Measurements from ENCODE around the gene PTPN14. TPM values are rescaled to one million over a fixed set of nuclear protein-coding genes. Genes with fewer than 3 reads are reported as not detected.

The PTPN14 gene
- total and polyA plus RNA-seq, 2 experiments from 2014 or later, result 18.7 to 70.2 TPM

DNA sequence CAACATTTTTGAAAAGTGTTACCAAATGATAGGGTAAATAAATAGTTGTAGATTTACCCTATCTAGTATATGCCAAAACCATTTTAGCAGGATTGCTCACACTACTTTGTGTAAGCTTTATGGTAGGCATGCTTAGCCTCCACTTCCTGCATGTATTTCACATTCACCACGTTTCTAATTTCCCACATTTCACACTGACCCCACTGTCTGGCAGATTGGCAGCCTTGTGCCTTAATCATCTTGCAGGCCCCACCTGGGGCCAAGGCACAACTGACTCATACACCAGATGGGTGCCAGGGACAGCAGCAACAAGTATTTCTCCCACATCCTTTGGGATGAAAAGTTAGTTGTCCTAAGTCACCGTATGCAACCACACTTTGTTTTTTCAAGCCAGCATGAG is 30.4 kb upstream of the PTPN14 start:
- no peaks in the 10 kb centered on the region for H3K27me3 ChIP-seq (ENCODE audit: insufficient read depth)
- H3K4me3 ChIP-seq, result no peak overlapping the region
- Mint-ChIP-seq H3K4me3 (no peak overlapping the region), H3K27me3 (ENCODE audit: insufficient read depth, low read depth, poor library complexity) (peaks cover 5% of the 10 kb centered on the region), H3K4me1 (peaks cover 16% of the 10 kb centered on the region), H3K9me3 (peaks cover 14% of the 10 kb centered on the region), H3K27ac (no peak overlapping the region), H3K36me3 (ENCODE audit: low read depth) (peaks cover 13% of the 10 kb centered on the region)
- H4K20me1 ChIP-seq (replicated peaks; ENCODE audit: insufficient read depth), result no peaks in the 10 kb centered on the region
- H2AFZ ChIP-seq, result peak overlapping the region; percentile 48; the same call in 1 of the 2 replicates
- peaks cover 2% of the 10 kb centered on the region; the same call in 1 of the 2 replicates for H3K36me3 ChIP-seq (ENCODE audit: insufficient read depth)
- peaks cover 11% of the 10 kb centered on the region for H3K4me1 ChIP-seq (ENCODE audit: insufficient read depth)
- DNase-seq (ENCODE audit: low spot score) (no peak), ATAC-seq (no peak; the same call in 2 of the 3 replicates)
- peak overlapping the region; percentile 30; the same call in 1 of the 2 replicates for H3K4me2 ChIP-seq
- no peaks in the 10 kb centered on the region for H3F3A ChIP-seq (replicated peaks; ENCODE audit: low read depth)
- H3K27ac ChIP-seq (ENCODE audit: low read depth), result 0 out of 2 replicates have a peak overlapping the region, but pooled peaks have one; percentile 7
- no peaks in the 10 kb centered on the region for H3K79me2 ChIP-seq (replicated peaks; ENCODE audit: insufficient read depth)
- H3K9me2 ChIP-seq (ENCODE audit: insufficient read depth), result no peaks in the 10 kb centered on the region
- TF ChIP-seq, protein P1, sequence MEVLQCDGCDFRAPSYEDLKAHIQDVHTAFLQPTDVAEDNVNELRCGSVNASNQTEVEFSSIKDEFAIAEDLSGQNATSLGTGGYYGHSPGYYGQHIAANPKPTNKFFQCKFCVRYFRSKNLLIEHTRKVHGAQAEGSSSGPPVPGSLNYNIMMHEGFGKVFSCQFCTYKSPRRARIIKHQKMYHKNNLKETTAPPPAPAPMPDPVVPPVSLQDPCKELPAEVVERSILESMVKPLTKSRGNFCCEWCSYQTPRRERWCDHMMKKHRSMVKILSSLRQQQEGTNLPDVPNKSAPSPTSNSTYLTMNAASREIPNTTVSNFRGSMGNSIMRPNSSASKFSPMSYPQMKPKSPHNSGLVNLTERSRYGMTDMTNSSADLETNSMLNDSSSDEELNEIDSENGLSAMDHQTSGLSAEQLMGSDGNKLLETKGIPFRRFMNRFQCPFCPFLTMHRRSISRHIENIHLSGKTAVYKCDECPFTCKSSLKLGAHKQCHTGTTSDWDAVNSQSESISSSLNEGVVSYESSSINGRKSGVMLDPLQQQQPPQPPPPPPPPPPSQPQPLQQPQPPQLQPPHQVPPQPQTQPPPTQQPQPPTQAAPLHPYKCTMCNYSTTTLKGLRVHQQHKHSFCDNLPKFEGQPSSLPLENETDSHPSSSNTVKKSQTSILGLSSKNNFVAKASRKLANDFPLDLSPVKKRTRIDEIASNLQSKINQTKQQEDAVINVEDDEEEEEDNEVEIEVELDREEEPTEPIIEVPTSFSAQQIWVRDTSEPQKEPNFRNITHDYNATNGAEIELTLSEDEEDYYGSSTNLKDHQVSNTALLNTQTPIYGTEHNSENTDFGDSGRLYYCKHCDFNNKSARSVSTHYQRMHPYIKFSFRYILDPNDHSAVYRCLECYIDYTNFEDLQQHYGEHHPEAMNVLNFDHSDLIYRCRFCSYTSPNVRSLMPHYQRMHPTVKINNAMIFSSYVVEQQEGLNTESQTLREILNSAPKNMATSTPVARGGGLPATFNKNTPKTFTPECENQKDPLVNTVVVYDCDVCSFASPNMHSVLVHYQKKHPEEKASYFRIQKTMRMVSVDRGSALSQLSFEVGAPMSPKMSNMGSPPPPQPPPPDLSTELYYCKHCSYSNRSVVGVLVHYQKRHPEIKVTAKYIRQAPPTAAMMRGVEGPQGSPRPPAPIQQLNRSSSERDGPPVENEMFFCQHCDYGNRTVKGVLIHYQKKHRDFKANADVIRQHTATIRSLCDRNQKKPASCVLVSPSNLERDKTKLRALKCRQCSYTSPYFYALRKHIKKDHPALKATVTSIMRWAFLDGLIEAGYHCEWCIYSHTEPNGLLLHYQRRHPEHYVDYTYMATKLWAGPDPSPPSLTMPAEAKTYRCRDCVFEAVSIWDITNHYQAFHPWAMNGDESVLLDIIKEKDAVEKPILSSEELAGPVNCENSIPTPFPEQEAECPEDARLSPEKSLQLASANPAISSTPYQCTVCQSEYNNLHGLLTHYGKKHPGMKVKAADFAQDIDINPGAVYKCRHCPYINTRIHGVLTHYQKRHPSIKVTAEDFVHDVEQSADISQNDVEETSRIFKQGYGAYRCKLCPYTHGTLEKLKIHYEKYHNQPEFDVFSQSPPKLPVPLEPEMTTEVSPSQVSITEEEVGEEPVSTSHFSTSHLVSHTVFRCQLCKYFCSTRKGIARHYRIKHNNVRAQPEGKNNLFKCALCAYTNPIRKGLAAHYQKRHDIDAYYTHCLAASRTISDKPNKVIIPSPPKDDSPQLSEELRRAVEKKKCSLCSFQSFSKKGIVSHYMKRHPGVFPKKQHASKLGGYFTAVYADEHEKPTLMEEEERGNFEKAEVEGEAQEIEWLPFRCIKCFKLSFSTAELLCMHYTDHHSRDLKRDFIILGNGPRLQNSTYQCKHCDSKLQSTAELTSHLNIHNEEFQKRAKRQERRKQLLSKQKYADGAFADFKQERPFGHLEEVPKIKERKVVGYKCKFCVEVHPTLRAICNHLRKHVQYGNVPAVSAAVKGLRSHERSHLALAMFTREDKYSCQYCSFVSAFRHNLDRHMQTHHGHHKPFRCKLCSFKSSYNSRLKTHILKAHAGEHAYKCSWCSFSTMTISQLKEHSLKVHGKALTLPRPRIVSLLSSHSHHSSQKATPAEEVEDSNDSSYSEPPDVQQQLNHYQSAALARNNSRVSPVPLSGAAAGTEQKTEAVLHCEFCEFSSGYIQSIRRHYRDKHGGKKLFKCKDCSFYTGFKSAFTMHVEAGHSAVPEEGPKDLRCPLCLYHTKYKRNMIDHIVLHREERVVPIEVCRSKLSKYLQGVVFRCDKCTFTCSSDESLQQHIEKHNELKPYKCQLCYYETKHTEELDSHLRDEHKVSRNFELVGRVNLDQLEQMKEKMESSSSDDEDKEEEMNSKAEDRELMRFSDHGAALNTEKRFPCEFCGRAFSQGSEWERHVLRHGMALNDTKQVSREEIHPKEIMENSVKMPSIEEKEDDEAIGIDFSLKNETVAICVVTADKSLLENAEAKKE (CRISPR knock-in tag; IDR thresholded peaks at IDR 0.05), result no peak
- TF ChIP-seq, protein P2, sequence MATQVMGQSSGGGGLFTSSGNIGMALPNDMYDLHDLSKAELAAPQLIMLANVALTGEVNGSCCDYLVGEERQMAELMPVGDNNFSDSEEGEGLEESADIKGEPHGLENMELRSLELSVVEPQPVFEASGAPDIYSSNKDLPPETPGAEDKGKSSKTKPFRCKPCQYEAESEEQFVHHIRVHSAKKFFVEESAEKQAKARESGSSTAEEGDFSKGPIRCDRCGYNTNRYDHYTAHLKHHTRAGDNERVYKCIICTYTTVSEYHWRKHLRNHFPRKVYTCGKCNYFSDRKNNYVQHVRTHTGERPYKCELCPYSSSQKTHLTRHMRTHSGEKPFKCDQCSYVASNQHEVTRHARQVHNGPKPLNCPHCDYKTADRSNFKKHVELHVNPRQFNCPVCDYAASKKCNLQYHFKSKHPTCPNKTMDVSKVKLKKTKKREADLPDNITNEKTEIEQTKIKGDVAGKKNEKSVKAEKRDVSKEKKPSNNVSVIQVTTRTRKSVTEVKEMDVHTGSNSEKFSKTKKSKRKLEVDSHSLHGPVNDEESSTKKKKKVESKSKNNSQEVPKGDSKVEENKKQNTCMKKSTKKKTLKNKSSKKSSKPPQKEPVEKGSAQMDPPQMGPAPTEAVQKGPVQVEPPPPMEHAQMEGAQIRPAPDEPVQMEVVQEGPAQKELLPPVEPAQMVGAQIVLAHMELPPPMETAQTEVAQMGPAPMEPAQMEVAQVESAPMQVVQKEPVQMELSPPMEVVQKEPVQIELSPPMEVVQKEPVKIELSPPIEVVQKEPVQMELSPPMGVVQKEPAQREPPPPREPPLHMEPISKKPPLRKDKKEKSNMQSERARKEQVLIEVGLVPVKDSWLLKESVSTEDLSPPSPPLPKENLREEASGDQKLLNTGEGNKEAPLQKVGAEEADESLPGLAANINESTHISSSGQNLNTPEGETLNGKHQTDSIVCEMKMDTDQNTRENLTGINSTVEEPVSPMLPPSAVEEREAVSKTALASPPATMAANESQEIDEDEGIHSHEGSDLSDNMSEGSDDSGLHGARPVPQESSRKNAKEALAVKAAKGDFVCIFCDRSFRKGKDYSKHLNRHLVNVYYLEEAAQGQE (IDR thresholded peaks at IDR 0.05; ENCODE audit: unreplicated experiment), result no peak
- no peak for TF ChIP-seq EZH2phosphoT487 (IDR thresholded peaks at IDR 0.05; ENCODE audit: unreplicated experiment)
- no peak for TF ChIP-seq ZNF114 (CRISPR knock-in tag; IDR thresholded peaks at IDR 0.05)
- TF ChIP-seq JUNB (IDR thresholded peaks at IDR 0.05; ENCODE audit: unreplicated experiment), result no peak
- TF ChIP-seq, protein P3, sequence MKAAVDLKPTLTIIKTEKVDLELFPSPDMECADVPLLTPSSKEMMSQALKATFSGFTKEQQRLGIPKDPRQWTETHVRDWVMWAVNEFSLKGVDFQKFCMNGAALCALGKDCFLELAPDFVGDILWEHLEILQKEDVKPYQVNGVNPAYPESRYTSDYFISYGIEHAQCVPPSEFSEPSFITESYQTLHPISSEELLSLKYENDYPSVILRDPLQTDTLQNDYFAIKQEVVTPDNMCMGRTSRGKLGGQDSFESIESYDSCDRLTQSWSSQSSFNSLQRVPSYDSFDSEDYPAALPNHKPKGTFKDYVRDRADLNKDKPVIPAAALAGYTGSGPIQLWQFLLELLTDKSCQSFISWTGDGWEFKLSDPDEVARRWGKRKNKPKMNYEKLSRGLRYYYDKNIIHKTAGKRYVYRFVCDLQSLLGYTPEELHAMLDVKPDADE (IDR thresholded peaks at IDR 0.05), result no peak
- no peak for TF ChIP-seq CREB1 (CRISPR knock-in tag; IDR thresholded peaks at IDR 0.05; ENCODE audit: low read depth)
- TF ChIP-seq, protein P4, sequence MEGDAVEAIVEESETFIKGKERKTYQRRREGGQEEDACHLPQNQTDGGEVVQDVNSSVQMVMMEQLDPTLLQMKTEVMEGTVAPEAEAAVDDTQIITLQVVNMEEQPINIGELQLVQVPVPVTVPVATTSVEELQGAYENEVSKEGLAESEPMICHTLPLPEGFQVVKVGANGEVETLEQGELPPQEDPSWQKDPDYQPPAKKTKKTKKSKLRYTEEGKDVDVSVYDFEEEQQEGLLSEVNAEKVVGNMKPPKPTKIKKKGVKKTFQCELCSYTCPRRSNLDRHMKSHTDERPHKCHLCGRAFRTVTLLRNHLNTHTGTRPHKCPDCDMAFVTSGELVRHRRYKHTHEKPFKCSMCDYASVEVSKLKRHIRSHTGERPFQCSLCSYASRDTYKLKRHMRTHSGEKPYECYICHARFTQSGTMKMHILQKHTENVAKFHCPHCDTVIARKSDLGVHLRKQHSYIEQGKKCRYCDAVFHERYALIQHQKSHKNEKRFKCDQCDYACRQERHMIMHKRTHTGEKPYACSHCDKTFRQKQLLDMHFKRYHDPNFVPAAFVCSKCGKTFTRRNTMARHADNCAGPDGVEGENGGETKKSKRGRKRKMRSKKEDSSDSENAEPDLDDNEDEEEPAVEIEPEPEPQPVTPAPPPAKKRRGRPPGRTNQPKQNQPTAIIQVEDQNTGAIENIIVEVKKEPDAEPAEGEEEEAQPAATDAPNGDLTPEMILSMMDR (conservative IDR thresholded peaks at IDR 0.05; ENCODE audit: low read depth in 2 of 2), result no peak
- TF ChIP-seq POLR2AphosphoS5 (IDR thresholded peaks at IDR 0.05; ENCODE audit: low read depth), result no peak
- no peak for TF ChIP-seq STAT1 (IDR thresholded peaks at IDR 0.05; ENCODE audit: unreplicated experiment)
- TF ChIP-seq NANOG (IDR thresholded peaks at IDR 0.05; ENCODE audit: borderline replicate concordance), result no peak

Measured in GM23338 (cell line).